ENCODE data around the gene CXorf65.
A peak's percentile ranks its signal among the peaks of the same experiment; 100 is the strongest.

CXorf65 gene

GRCh38 chrX:71081330-71082123, 25.0 kb downstream of the CXorf65 start:
- DNase-seq (ENCODE audit: insufficient read length, low spot score) (no peak), FAIRE-seq (no peak)
- TF ChIP-seq POU2F2 (IDR thresholded peaks at IDR 0.05; ENCODE audit: low read depth, low read length) (no peak), POLR2A (IDR thresholded peaks at IDR 0.05; ENCODE audit: low read depth, low read length) (no peak), PAX5 (IDR thresholded peaks at IDR 0.05; ENCODE audit: insufficient read depth, low read length, severe bottlenecking) (no peak), SPI1 (IDR thresholded peaks at IDR 0.05; ENCODE audit: low read depth, low read length) (no peak), POLR2AphosphoS5 (IDR thresholded peaks at IDR 0.05; ENCODE audit: low read depth, low read length) (no peak), TAF1 (IDR thresholded peaks at IDR 0.05; ENCODE audit: low read depth, low read length) (no peak)

GRCh38 chrX:71070531-71070930, 36.0 kb downstream of the CXorf65 start:
- TF ChIP-seq POLR2A (IDR thresholded peaks at IDR 0.05; ENCODE audit: low read depth, low read length), result no peak
- TF ChIP-seq TAF1 (IDR thresholded peaks at IDR 0.05; ENCODE audit: low read depth, low read length), result no peak
- TF ChIP-seq SPI1 (IDR thresholded peaks at IDR 0.05; ENCODE audit: low read depth, low read length), result no peak
- TF ChIP-seq PAX5 (IDR thresholded peaks at IDR 0.05; ENCODE audit: insufficient read depth, low read length, severe bottlenecking), result no peak
- no peak for TF ChIP-seq POU2F2 (IDR thresholded peaks at IDR 0.05; ENCODE audit: low read depth, low read length)
- no peak for TF ChIP-seq POLR2AphosphoS5 (IDR thresholded peaks at IDR 0.05; ENCODE audit: low read depth, low read length)
- no peak for DNase-seq (ENCODE audit: insufficient read length, low spot score)
- FAIRE-seq, result no peak

- TF ChIP-seq POLR2AphosphoS5 (IDR thresholded peaks at IDR 0.05; ENCODE audit: low read depth, low read length), result no peak
- no peak for TF ChIP-seq TAF1 (IDR thresholded peaks at IDR 0.05; ENCODE audit: low read depth, low read length)
- TF ChIP-seq POLR2A (IDR thresholded peaks at IDR 0.05; ENCODE audit: low read depth, low read length), result peak; percentile 64; the same call in 1 of the 2 replicates
- TF ChIP-seq SPI1 (IDR thresholded peaks at IDR 0.05; ENCODE audit: low read depth, low read length), result no peak
- no peak for TF ChIP-seq PAX5 (IDR thresholded peaks at IDR 0.05; ENCODE audit: insufficient read depth, low read length, severe bottlenecking)
- peak; percentile 68; the same call in 1 of the 2 replicates for TF ChIP-seq POU2F2 (IDR thresholded peaks at IDR 0.05; ENCODE audit: low read depth, low read length)
- peak; percentile 60 for DNase-seq (ENCODE audit: insufficient read length, low spot score)
- FAIRE-seq, result peak; percentile 100
Observed at GRCh38 chrX:71068044-71068918, 38.3 kb downstream of the CXorf65 start, which contains the start of gene SNX12. Gene SNX12, minus strand, starts transcription at chrX:71068334. Its CDS starts 28 bp downstream, at chrX:71068306.

- DNase-seq (ENCODE audit: insufficient read length, low spot score), result no peak
- TF ChIP-seq TAF1 (IDR thresholded peaks at IDR 0.05; ENCODE audit: low read depth, low read length) (no peak), POLR2AphosphoS5 (IDR thresholded peaks at IDR 0.05; ENCODE audit: low read depth, low read length) (no peak), POU2F2 (IDR thresholded peaks at IDR 0.05; ENCODE audit: low read depth, low read length) (no peak), POLR2A (IDR thresholded peaks at IDR 0.05; ENCODE audit: low read depth, low read length) (no peak), SPI1 (IDR thresholded peaks at IDR 0.05; ENCODE audit: low read depth, low read length) (no peak), PAX5 (IDR thresholded peaks at IDR 0.05; ENCODE audit: insufficient read depth, low read length, severe bottlenecking) (no peak)
- FAIRE-seq, result no peak
Observed at GRCh38 chrX:71067712-71068043, 38.9 kb downstream of the CXorf65 start.

- FAIRE-seq, result no peak
Observed at GRCh38 chrX:71067089-71067488, 39.5 kb downstream of the CXorf65 start.

GRCh38 chrX:71060127-71060526, 46.4 kb downstream of the CXorf65 start:
- DNase-seq (ENCODE audit: insufficient read length, low spot score), result no peak
- TF ChIP-seq SPI1 (IDR thresholded peaks at IDR 0.05; ENCODE audit: low read depth, low read length) (no peak), POU2F2 (IDR thresholded peaks at IDR 0.05; ENCODE audit: low read depth, low read length) (no peak)
- no peak for FAIRE-seq

More at GRCh38 chrX:71067089-71067488, 39.5 kb downstream of the CXorf65 start:
- no peak for DNase-seq (ENCODE audit: insufficient read length, low spot score)
- no peak for TF ChIP-seq POLR2AphosphoS5 (IDR thresholded peaks at IDR 0.05; ENCODE audit: low read depth, low read length)
- no peak for TF ChIP-seq TAF1 (IDR thresholded peaks at IDR 0.05; ENCODE audit: low read depth, low read length)

GRCh38 chrX:71057848-71058530, 48.6 kb downstream of the CXorf65 start:
- no peak for FAIRE-seq
- DNase-seq (ENCODE audit: insufficient read length, low spot score), result no peak
- TF ChIP-seq SPI1 (IDR thresholded peaks at IDR 0.05; ENCODE audit: low read depth, low read length) (no peak), POU2F2 (IDR thresholded peaks at IDR 0.05; ENCODE audit: low read depth, low read length) (no peak), TAF1 (IDR thresholded peaks at IDR 0.05; ENCODE audit: low read depth, low read length) (no peak), POLR2A (IDR thresholded peaks at IDR 0.05; ENCODE audit: low read depth, low read length) (no peak), PAX5 (IDR thresholded peaks at IDR 0.05; ENCODE audit: insufficient read depth, low read length, severe bottlenecking) (no peak), POLR2AphosphoS5 (IDR thresholded peaks at IDR 0.05; ENCODE audit: low read depth, low read length) (no peak)

- FAIRE-seq, result peak; percentile 65
- TF ChIP-seq POU2F2 (IDR thresholded peaks at IDR 0.05; ENCODE audit: low read depth, low read length) (no peak), POLR2A (IDR thresholded peaks at IDR 0.05; ENCODE audit: low read depth, low read length) (no peak), PAX5 (IDR thresholded peaks at IDR 0.05; ENCODE audit: insufficient read depth, low read length, severe bottlenecking) (no peak), SPI1 (IDR thresholded peaks at IDR 0.05; ENCODE audit: low read depth, low read length) (no peak)
- no peak for DNase-seq (ENCODE audit: insufficient read length, low spot score)
Observed at GRCh38 chrX:71056867-71057266, 49.7 kb downstream of the CXorf65 start.
